GM18870 (cell line): ENCODE results near the gene EVI5.
"Not testable (repeated sequence)": the region's sequence is repeated elsewhere in the genome, so short reads cannot be mapped to it uniquely, and the experiment has no call there.

Experiments used
- ATAC-seq: cut with Tn5 transposase; IDR thresholded peaks from one replicate; pipeline ENCODE4 v1.9.1; 2021; ENCODE audit warnings: moderate library complexity; ENCODE audit not compliant: unreplicated experiment

EVI5 gene

DNA sequence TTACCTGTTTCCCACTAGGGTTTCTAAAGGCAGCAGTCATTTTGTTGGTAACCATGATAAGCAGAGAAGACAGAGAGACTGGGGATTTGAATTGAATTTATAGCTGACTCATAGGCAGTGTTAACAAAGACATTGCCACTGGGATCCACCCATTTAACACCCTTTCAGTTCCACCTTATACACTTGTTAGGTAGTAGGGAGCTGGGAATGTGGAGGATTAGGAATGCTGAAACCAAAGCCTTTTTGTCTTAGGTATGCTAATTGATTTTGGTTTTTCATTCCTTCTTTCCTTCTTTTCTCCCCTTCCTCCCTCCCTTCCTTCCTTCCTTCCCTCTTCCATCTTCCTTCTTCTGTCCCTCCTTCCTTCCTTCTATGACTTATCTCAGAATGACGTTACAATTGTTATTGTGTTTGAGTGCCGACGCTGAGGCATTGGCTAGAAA is 7.5 kb upstream of the EVI5 start:
- ATAC-seq, result no peak

DNA sequence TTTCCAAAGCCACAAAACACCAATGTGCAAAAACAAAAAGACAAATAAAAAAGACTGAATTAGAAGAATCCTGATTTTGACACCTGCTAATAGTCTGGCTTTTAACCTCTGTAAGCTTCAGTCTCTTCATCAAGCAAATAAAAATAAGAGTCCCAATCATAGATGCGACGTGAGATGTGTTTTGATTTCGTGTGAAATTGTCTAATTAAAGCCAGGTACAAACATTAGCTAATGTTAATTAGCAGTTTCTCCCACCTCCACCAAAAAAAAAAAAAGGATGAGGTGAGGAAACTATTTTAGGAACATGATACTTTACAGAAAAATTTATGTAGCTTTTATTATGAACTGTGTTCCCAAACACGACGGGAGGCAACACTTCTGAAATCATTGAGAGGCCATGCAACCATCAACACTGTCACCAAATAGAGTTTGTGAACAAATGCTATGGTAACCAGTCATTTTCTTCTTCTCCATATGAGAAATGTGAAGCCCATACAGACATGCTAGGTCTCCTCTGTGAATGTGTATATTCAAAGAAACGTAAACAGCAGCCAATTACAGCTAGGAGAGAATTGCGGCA is 6.7 kb upstream of the EVI5 start:
- ATAC-seq, result no peak

DNA sequence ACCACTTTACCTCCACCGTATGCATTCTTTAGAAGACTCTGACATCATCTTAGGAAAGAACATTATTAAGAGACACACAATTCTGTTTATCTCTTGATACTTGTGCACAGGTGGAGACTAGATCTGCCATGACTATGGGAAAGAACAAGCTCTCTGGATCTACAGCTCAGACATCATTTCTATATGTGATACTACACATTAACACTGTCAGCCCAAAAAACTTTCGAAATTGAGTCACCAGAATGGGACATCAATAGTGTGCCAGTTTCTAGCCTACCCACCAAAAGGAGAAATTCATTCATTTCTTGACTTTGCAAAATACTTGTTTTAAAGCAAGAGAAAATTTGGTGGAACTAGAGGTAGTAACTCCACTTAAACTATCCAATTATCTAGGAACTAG is 6.0 kb upstream of the EVI5 start:
- no peak for ATAC-seq

DNA sequence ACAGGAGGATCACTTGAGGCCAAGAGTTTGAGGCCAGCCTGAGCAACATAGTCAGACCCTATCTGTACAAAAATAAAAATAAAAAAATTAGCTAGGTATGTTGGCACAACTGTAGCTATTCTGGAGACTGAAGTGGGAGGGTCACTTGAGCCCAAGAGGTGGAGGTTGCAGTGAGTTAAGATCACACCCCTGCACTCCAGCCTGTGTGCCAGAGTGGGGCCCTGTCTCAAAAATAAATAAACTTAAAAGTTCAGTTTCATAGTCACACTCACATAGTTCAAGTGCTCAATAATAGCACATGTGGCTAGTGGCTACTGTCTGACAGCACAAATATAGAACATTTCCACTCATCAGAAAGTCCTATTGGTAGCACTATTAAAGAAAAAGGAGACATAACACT is 5.2 kb upstream of the EVI5 start:
- ATAC-seq, result no peak

DNA sequence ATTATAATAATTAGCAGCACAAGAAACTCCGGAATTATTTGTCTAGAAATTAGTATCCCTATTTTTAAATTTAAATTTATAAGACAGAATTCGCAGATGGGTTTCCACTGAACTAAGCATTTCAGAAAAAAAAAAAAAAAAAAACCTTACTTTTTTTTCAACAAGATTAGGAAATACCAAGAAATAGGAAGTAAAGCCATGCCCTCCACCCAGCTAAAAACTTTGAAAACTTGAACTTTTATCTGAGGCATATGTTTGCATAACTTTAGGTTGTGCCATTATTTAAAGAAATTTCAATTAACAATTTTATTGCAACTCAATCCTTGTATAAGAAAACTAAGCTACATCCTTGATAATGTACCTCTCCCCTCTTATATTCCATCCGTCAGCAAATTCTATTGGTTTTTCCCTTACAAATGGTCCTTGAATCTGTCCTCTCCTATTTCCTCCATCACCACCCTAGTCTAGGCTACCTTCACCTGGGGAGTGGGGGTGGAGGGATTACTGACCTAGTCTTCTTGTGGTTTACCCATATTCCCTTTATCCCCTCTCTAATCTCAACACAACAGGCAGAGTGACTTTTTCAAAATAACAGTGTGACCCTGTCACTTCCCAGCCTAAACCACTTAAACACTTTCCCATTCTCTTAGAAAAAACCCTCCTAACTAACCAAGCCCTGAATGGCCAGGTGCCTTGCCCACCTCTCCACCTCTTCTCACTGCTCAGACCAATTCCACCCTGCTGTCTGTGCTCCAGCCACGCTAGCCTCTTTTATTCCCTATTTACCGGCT is 1.4 kb upstream of the EVI5 start:
- ATAC-seq, result no peak

DNA sequence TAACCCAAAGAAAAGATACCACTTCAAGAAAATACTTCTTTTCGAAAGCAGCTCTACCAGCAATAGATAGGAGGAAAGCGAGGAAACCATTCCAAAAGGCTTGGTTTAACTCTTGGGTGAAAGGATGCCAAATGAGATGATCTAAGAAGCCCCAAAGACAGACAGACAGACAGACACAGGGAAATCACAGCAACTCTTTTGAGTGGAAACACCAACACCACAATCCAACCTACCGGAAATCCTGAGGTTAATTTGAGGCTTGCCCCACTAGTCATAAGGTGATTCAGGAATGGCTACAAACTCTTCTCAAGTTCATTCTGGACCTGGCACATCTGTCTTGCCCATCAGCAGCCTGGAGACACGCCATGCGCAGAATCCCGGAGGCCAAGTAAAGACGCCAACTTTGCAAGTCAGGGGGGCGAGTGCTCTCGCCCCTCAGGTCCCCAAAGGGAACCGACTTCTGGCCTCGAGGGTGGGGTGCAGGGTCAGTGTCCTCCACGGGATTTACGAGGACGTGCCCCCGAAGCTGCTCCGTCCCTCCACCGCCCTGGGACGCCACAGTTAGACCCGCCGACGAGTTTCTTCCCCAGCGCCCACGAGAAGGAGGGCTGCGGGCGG is 778 bp downstream of the EVI5 start:
- ATAC-seq, result no peak

DNA sequence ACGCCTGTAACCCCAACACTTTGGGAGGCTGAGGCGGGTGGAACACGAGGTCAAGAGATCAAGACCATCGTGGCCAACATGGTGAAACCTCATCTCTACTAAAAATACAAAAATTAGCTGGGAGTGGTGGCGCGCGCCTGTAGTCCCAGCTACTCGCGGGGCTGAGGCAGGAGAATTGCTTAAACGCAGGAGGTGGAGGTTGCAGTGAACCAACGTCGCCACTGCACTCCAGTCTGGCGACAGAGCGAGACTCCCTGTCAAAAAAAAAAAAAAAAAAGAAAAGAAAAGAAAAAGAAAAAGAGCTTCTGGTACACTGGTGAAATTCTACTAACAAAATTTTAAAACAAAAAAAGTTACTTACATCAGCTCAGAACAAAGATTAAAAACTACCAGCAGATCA is 1.4 kb downstream of the EVI5 start:
- not testable (repeated sequence) for ATAC-seq

DNA sequence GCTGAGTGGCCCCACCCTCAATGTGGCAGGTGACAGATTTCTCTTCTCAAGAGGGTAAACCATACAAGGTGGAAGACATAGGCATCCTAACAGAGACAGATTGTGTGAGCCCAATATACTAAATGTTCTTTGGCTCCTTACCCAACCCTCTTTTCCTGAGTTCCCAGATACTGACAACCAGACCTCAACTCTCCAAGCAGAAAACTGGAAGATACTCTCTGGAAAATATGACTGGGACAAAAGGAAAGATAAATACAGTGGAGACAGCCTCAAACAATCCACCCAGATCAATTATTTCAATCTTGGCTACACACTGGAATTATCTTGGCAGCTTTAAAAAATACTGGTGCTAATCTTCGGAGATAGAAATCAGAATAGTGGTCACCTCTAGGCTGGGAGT is 6.5 kb downstream of the EVI5 start:
- ATAC-seq, result no peak

DNA sequence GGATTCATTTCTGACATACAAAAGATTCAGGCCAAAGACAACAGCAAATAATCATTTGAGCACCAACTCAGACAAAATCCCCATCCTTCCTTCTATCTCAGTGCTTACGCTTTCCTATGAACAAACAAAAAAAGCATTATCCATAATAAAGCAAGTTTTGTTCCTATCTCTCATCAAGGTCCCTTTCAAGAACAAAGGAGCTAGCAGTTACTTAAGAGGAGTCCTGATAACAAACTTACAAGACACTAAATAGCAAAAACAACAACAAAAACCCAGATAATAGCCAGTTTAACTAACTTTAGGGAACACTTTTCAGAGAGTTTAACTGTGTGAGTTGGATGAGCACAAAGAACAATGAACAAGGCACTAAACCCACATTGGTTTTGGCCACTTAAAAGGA is 10.5 kb downstream of the EVI5 start:
- no peak for ATAC-seq

DNA sequence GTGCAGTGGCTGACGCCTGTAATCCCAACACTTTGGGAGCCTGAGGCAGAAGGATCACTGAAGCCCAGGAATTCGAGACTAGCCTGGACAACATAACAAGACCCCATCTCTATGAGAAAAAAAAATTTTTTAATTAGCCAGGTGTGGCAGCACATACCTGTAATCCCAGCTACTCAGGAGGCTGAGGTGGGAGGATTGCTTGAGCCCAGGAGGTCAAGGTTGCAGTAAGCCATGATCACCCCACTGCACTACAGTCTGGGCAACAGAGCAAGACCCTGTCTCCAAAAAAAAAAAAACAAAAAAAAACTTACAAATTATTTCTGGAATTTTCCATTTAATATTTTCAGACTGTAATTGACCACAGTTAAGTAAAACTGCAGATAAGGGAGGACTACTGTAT is 11.2 kb downstream of the EVI5 start:
- ATAC-seq, result not testable (repeated sequence)

DNA sequence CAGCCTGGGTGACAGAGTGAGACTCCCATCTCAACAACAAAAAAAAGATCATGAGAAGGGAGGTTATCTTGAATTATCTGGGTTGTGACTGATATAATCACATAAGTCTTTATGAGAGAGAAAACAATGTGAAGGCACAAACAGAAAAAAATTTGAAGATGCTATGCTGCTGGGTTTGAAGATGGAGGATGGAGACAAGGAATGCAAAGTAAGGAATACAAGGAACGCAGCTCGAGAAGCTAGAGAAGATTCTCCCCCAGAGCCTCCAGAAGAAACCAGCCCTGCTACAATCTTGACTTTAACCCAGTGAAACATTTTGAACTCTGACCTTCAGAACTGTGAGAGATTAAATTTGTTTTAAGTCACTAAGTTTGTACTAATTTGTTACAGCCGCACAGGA is 15.1 kb downstream of the EVI5 start:
- no peak for ATAC-seq

DNA sequence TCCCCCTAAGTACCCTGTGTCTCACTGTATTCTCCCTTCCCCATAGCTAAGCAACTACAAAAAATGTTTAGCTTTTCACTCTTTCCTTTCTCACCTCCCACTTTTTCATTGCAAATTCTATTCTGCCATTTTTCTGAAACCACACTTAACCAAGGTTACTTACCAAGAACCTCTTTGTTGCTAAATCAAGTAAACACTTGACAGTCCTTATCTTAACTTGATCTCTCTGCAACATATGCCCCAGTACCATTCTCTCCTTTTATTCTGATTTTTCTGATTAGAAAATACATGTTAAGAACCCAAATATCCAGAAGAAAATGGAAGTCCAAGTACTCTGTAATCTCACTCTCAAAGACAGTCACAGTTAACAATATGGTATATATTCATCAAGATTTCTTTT is 16.0 kb downstream of the EVI5 start:
- ATAC-seq, result no peak

DNA sequence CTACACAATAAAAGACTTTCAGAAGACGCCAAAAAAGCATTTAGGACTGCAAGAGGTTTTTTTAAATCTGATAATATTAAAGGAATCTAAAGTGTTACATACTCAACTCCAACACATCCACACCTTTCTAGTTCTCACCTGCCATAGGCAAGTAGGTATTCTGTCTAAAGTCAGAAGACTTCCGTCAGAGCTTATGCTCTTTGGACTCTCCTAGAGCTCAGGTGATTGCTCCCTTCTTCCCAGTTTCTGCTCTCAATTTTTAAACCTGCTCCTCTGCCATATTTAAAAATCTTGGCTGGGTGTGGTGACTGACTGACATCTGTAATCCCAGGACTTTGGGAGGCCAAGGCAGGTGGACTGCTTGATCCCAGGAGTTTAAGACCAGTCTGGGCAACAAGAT is 16.6 kb downstream of the EVI5 start:
- no peak for ATAC-seq

DNA sequence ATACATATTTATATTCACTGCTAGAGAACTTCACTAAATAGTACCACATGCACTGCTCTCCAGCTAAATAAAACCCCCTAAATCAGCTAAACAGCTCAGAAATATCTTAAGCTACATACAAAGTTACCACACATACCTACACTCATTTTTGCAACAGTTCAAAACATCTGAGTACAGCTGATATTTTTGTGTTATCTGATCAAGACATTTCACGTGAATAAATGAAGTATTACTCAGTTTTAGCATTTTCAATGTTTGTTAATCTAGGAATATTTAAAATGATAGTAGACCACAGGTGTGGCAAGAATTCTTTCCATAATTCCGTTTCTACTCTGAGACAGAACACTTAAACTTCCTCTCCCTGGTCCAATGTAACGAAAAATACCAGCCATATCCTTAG is 20.8 kb downstream of the EVI5 start:
- ATAC-seq, result no peak

DNA sequence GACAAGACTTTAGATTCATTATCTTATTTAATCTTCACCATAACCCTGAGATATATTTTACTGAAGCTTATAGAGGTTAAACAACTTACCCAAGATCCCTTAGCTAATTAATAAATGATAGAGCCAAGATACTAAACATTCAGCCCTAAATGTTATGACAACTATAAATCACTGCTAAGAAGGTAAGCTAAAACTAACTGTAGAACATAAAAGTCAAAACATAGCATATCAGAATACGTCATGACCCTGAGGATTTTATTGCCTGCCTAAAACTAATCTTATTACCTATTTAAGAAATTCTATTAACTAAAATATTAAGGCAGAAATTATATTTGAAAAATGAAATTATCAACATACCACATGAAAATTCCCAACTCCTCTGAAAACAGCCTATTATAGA is 22.6 kb downstream of the EVI5 start:
- ATAC-seq, result no peak

DNA sequence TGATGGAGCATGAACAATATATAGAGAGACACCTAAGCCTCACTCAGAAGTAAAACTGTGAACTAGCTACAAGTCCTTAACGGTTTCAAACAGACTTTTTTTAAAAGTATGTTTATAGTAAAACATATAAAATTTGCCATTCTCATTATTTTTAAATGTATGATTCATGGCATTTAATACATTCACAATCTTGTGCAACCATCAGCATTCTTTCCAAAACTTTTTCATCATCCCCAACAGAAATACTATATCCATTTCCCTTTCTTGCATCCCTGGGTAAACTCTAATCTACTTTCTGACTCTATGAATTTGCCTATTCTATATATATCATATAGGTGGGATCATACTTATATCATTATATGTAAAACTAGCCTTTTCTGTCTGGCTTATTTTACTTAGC is 25.5 kb downstream of the EVI5 start:
- ATAC-seq, result no peak

DNA sequence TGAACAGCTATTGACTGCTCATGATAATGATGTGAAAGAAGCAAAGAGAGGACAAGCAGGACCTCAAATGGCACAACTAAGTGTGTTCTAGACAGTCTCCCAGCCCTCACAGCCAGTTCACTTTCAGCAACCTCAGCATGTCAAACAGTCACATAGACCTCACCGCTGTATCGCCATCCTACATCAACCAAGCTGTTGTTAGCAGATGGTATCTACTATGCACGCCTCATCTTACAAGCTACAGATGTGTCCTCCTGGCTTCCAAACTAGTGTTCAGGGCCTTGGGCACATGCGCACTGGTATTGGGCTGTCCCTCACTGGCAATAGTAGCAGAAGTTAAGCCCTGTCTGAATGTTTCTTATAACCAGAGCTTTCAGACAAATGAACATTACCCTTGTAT is 28.4 kb downstream of the EVI5 start:
- ATAC-seq, result no peak

DNA sequence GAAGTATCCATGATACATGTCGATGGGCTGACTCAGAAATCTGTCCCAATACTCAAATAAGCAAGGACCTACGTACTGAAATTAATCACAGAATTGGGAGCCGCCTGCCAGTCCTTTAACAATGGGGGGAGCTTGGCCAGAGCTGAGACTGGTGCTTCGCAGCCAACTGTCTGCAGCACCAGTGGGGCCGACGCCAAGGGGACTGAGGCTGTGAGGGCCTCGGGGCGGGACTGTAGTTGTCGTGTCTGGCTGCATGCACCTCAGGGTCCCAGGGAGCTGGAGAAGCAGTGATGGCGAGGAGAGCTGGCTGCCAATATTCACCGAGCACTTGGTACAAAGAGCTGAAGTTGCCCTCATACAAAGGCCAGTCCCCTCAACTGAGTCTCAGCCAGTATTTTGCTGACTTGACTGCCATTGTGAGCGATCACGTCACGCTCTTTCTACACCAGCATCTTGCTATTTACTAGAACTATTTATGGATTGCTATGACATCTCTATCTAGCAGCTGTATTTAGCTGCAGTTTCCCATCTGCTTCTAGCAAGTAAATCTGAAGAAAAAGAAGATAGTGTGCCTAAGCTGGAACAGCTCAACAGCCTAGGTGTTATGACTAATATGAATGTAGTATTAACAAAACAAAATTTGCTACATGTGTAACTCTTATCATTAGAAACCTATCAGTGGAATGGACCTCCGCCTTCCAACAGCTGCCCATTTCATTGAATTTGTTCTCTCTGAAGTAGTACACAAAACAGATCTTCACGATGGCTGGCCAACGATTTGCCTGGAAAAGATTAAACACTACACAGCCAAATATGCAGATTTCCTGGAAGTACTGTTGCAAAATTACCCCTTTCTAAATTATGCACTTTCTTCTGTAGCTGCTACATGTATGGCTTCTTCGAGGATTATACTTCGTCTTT is 29.1 kb downstream of the EVI5 start:
- ATAC-seq, result no peak

DNA sequence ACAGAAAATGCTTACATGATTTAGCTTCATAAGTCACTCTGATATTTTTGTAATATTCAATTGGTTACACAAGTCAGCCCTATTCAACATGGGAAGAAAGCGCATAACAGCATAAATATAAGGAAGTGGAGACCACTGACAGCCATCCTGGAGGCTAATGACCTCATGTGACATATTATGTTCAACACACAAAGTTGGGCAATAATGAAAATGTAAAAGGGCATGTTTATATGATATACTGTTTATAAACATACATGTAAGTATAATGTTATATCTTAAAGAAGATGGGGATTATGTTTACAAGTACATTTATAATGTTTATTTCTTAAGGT is 30.2 kb downstream of the EVI5 start:
- ATAC-seq, result no peak

DNA sequence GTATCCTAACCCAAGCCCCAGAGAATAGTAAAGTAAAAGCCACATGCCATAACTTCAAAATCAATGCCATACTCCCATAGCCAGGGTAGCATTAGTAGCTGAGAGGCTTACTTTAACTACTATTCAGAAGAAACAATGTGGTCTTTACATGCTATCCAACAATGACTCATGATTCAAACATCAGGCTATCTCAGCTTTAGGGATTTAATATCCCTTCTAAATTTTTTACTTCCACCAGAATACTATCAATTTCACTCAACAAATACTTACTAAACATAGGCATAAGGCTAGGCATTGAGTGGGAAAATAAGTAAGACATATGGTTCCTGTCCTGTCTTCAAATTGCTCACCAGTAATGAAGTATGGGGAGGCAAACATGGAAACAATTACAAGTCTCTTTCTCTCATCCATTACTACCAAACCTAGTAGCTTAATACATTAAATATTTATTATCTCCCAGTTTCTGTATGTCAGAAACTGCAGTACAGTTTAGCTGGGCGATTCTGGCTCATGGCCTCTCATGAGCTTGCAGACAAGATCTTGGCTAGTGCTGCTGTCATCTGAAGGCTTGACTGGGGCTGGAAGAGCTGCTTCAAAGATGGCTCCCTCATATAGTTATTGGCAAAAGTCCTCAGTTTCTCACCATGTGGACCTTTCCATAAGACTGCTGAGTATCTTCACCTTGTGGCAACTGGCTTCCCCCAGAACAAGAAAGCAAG is 30.7 kb downstream of the EVI5 start:
- ATAC-seq, result no peak

DNA sequence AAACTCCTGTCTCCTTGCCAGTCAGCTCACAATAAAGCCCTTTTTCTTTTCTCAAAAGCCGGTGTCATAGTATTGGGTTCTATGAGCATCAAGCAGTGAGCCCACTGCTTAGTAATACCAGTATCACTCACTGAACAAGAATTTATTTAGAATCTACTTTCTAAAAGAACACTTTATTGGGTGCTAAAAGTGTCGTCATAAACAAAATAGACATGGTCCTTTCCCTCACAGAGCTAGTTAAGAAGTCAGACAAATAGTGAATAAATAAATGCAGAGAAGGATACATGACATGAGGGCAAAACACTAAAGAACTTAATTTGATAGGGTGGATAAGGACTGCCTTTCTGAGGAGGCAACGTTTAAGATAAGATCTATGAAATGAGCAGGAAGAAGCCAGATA is 32.2 kb downstream of the EVI5 start:
- ATAC-seq, result no peak
